Natural killer cell (primary cell): ENCODE data around the gene DERL3. TPM values are rescaled to one million over a fixed set of nuclear protein-coding genes. Genes with fewer than 3 reads are reported as not detected.

Experiments used
- ATAC-seq, 3 donors: fragments of 150-1000 bp in 2 of 3; fragments of 200-7000 bp in 1 of 3; cut with Tn5 transposase; 1 replicate in 1 of 3; 2 replicates in 2 of 3; pipeline ENCODE4 v1.10.0; 2021; ENCODE audit warnings: mild to moderate bottlenecking in 2 of 3, moderate library complexity in 2 of 3
- DNase-seq, 2 donors: peaks; one replicate each; pipeline versions ENCODE4 v3.0.0 to v3.0.0-alpha.2; 2013 to 2021; ENCODE audit warnings: mixed read lengths in 1 of 2
- H3K27ac ChIP-seq: one replicate; pipeline ENCODE4 v1.5.1; 2013; ENCODE audit warnings: mild to moderate bottlenecking, low read length
- H3K27me3 ChIP-seq: one replicate; pipeline ENCODE4 v1.6.1; 2013; ENCODE audit warnings: low read length; ENCODE audit not compliant: control insufficient read depth, insufficient read depth
- H3K36me3 ChIP-seq: one replicate; pipeline ENCODE4 v1.6.1; 2013; ENCODE audit warnings: low read length; ENCODE audit not compliant: control insufficient read depth, insufficient read depth
- H3K4me1 ChIP-seq: one replicate; pipeline ENCODE4 v1.6.1; 2013; ENCODE audit warnings: low read length; ENCODE audit not compliant: control insufficient read depth, insufficient read depth
- H3K4me3 ChIP-seq: one replicate; pipeline ENCODE4 v1.5.1; 2013; ENCODE audit warnings: low read length
- H3K9me3 ChIP-seq: one replicate; pipeline ENCODE4 v1.6.1; 2013; ENCODE audit warnings: low read length; ENCODE audit not compliant: control insufficient read depth, insufficient read depth
- H3K27ac Mint-ChIP-seq, 2 donors: one replicate each; pipeline ENCODE4 v1.8.0; 2022; ENCODE audit warnings: mild to moderate bottlenecking in 2 of 2, mixed read lengths in 2 of 2, moderate library complexity in 1 of 2
- H3K27me3 Mint-ChIP-seq, 2 donors: one replicate each; pipeline ENCODE4 v1.8.0; 2022; ENCODE audit warnings: low read depth in 2 of 2, mixed read lengths in 2 of 2
- H3K36me3 Mint-ChIP-seq: one replicate; pipeline ENCODE4 v1.8.0; 2022; ENCODE audit warnings: mixed read lengths
- H3K4me1 Mint-ChIP-seq, 2 donors: one replicate each; pipeline ENCODE4 v1.8.0; 2022; ENCODE audit warnings: mixed read lengths in 2 of 2
- H3K4me3 Mint-ChIP-seq: one replicate; pipeline ENCODE4 v1.8.0; 2022; ENCODE audit warnings: mild to moderate bottlenecking, moderate library complexity, mixed read lengths
- H3K9me3 Mint-ChIP-seq, 2 donors: one replicate each; pipeline ENCODE4 v1.8.0; 2022; ENCODE audit warnings: mixed read lengths in 2 of 2
- WGBS: methylation state at CpG from one replicate; pipeline ENCODE4 v1.1.7; 2013; ENCODE audit warnings: missing lambda C conversion rate; ENCODE audit not compliant: insufficient coverage; 5-methylcytosine and 5-hydroxymethylcytosine counted together
- intact Hi-C: fragments of 100-400 bp; cut with micrococcal nuclease; formaldehyde crosslinking; loops from one replicate; pipeline ENCODE4 v1.14.2; 2022
- total RNA-seq, 4 donors: library from RNA; stranded (reverse); fragments of 120-200 nt in 1 of 4; gene quantifications; one replicate each; pipeline versions ENCODE4 v1.2.3 to v1.2.4, GENCODE V29; 2013 to 2022
- TF ChIP-seq, protein P1 (sequence below): fragments of 200-600 bp; IDR thresholded peaks from one replicate; pipeline ENCODE4 v1.8.0; 2022; ENCODE audit warnings: antibody characterized with exemption

DERL3 gene
- total RNA-seq, 3 donors from 2014 or later (not counting 1 experiment from before 2014, with no cell fraction given): 0.88 to 24.5 (median 1.3) TPM

DNA sequence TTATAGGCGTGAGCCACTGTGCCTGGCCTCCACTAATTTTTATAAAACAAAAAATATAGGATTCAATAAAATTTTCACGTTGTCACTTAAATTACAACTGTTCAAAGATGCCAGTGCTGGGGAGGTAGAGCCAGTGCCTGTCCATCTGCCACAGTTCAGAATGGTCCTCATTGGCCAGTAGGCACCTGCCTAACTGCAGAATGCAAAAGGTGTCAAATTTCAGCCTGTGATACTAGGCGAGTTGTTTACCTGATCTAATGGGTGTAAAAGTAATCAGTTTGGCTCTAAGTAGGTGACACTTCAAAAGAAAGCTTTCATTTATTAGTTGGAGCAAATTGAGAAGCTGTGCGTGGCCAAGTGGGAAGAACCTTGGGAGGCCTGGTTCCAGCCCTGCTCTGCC lies 49.7 kb downstream of the DERL3 start:
- H3K4me3 Mint-ChIP-seq: no peak overlapping the region
- Histone ChIP-seq H3K36me3 (peaks cover 20% of the 10 kb centered on the region), H3K9me3 (no peaks in the 10 kb centered on the region), H3K4me3 (no peak overlapping the region), H3K27ac (no peak overlapping the region), H3K27me3 (no peaks in the 10 kb centered on the region), H3K4me1 (peaks cover 26% of the 10 kb centered on the region)
- H3K27me3 Mint-ChIP-seq: no peaks in the 10 kb centered on the region
- H3K4me1 Mint-ChIP-seq: peaks cover 42 to 43% of the 10 kb centered on the region in 2 donors
- WGBS: 90% methylated on average over 4 of the region's 4 CpGs
- peak overlapping the region in 1 of 2 donors; percentile 42 for H3K27ac Mint-ChIP-seq
- TF ChIP-seq, protein P1, sequence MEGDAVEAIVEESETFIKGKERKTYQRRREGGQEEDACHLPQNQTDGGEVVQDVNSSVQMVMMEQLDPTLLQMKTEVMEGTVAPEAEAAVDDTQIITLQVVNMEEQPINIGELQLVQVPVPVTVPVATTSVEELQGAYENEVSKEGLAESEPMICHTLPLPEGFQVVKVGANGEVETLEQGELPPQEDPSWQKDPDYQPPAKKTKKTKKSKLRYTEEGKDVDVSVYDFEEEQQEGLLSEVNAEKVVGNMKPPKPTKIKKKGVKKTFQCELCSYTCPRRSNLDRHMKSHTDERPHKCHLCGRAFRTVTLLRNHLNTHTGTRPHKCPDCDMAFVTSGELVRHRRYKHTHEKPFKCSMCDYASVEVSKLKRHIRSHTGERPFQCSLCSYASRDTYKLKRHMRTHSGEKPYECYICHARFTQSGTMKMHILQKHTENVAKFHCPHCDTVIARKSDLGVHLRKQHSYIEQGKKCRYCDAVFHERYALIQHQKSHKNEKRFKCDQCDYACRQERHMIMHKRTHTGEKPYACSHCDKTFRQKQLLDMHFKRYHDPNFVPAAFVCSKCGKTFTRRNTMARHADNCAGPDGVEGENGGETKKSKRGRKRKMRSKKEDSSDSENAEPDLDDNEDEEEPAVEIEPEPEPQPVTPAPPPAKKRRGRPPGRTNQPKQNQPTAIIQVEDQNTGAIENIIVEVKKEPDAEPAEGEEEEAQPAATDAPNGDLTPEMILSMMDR: no peak
- ATAC-seq (no peak), DNase-seq (no peak)
- H3K36me3 Mint-ChIP-seq: peaks cover 6% of the 10 kb centered on the region
- H3K9me3 Mint-ChIP-seq: no peaks in the 10 kb centered on the region
- intact Hi-C loops: no loop called here

DNA sequence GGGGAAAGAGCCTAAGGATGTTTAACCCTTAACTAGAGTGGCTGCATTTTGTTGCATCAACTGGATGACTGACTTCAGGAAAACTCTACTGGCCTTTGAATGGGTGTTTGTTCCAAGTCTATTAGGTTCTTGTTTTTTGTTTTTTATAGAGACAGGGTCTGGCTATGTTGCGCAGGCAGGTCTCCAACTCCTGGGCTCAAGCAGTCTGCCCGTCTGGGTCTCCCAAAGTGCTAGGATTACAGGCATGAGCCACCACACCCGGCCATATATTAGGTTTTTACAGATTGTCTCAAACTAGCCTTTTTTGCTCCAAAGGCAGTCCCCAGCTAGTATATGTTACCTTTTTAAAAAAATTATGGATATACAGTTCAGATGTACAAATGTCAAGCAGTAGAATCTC lies 50.9 kb downstream of the DERL3 start:
- Mint-ChIP-seq H3K4me3 (peak overlapping the region; percentile 85), H3K4me1 (peaks cover 39 to 41% of the 10 kb centered on the region in 2 donors), H3K36me3 (no peaks in the 10 kb centered on the region), H3K9me3 (no peaks in the 10 kb centered on the region), H3K27ac (peak overlapping the region; percentile 84 to 89), H3K27me3 (no peaks in the 10 kb centered on the region)
- intact Hi-C loops: loop anchor here (1.0 to 2.0 kb wide), 3 partner anchors 15 to 223 kb away; partner anchors contain the start of genes CABIN1, DERL3 and MMP11
- peak overlapping the region; percentile 79 for H3K27ac ChIP-seq
- no peak for DNase-seq
- WGBS: 85% methylated on average over 3 of the region's 3 CpGs
- no peaks in the 10 kb centered on the region for H3K27me3 ChIP-seq
- H3K4me3 ChIP-seq: peak overlapping the region; percentile 75
- no peak for ATAC-seq
- peaks cover 11% of the 10 kb centered on the region for H3K36me3 ChIP-seq
- H3K9me3 ChIP-seq: no peaks in the 10 kb centered on the region
- TF ChIP-seq, protein P1: no peak
- H3K4me1 ChIP-seq: peaks cover 36% of the 10 kb centered on the region

DNA sequence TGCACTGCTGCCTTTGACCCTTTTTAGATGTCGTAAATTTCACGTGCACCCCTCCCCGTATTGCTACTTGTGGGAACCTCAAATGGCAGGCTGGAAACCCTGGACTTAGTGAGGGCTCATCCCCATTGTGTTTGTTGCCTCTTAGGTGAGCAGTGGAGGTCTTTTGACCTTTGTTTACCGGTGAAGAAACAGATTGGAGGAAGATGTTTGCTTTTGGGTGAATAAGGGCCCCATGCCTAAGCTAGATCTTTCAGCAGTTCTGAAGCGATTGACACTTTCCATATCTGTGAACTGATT lies 51.3 kb downstream of the DERL3 start:
- Histone ChIP-seq H3K4me1 (peaks cover 36% of the 10 kb centered on the region), H3K27me3 (no peaks in the 10 kb centered on the region), H3K9me3 (no peaks in the 10 kb centered on the region), H3K36me3 (peaks cover 8% of the 10 kb centered on the region), H3K4me3 (peak overlapping the region; percentile 75), H3K27ac (peak overlapping the region; percentile 79)
- Mint-ChIP-seq H3K27ac (peak overlapping the region; percentile 84 to 89), H3K27me3 (no peaks in the 10 kb centered on the region), H3K9me3 (no peaks in the 10 kb centered on the region), H3K4me1 (peaks cover 35 to 37% of the 10 kb centered on the region in 2 donors), H3K36me3 (no peaks in the 10 kb centered on the region), H3K4me3 (peak overlapping the region; percentile 85)
- TF ChIP-seq, protein P1: no peak
- DNase-seq: no peak
- ATAC-seq: peak; percentile 20 to 23 (median 20)
- 10% methylated on average over 5 of the region's 5 CpGs for WGBS
- intact Hi-C loops: loop anchor here (1.0 to 2.0 kb wide), 3 partner anchors 15 to 223 kb away; partner anchors contain the start of genes CABIN1, DERL3 and MMP11
